Astrocyte (in vitro differentiated cells and primary cell): ENCODE results near the gene GSG1L. TPM values are rescaled to one million over a fixed set of nuclear protein-coding genes. Genes with fewer than 3 reads are reported as not detected.

Experiments
- DNase-seq: peaks from one replicate; pipeline ENCODE4 v3.0.0-alpha.2; 2010; ENCODE audit warnings: low read depth
- FAIRE-seq: peaks from 2 replicates; lab custom pipeline; 2011; peaks lifted over from hg19 to GRCh38; lab: Jason Lieb, UNC
- H2AFZ ChIP-seq: 2 replicates; pipeline ENCODE4 v1.6.0; 2012; ENCODE audit warnings: low read depth, low read length, inconsistent platforms
- H3K27ac ChIP-seq: 2 replicates; pipeline ENCODE4 v1.5.1; 2011; ENCODE audit warnings: low read depth, low read length, inconsistent platforms
- H3K27me3 ChIP-seq: 2 replicates; pipeline ENCODE4 v1.6.0; 2011; ENCODE audit warnings: low read length, inconsistent platforms; ENCODE audit not compliant: insufficient read depth
- H3K36me3 ChIP-seq: 2 replicates; pipeline ENCODE4 v1.5.1; 2011; ENCODE audit warnings: low read length, inconsistent platforms; ENCODE audit not compliant: insufficient read depth
- H3K4me1 ChIP-seq: 2 replicates; pipeline ENCODE4 v1.5.1; 2011; ENCODE audit warnings: low read length, inconsistent platforms; ENCODE audit not compliant: insufficient read depth
- H3K4me2 ChIP-seq: 2 replicates; pipeline ENCODE4 v1.6.0; 2012; ENCODE audit warnings: low read length, inconsistent platforms
- H3K4me3 ChIP-seq: 2 replicates; pipeline ENCODE4 v1.5.1; 2011; ENCODE audit warnings: low read depth, mild to moderate bottlenecking, low read length, inconsistent platforms; ENCODE audit not compliant: insufficient read depth
- H3K79me2 ChIP-seq: 2 replicates; pipeline ENCODE4 v1.6.0; 2012; ENCODE audit warnings: mild to moderate bottlenecking, low read length, inconsistent platforms; ENCODE audit not compliant: insufficient read depth
- H3K9ac ChIP-seq: 2 replicates; pipeline ENCODE4 v1.6.0; 2012; ENCODE audit warnings: mild to moderate bottlenecking, low read length, inconsistent platforms
- H3K9me3 ChIP-seq: 2 replicates; pipeline ENCODE4 v1.5.1; 2012; ENCODE audit warnings: low read depth, mild to moderate bottlenecking, low read length, inconsistent platforms; ENCODE audit not compliant: insufficient read depth
- H4K20me1 ChIP-seq: 2 replicates; pipeline ENCODE4 v1.6.0; 2012; ENCODE audit warnings: low read length, inconsistent platforms; ENCODE audit not compliant: insufficient read depth
- H3K27ac Mint-ChIP-seq: one replicate; pipeline ENCODE4 v1.8.0; 2021; ENCODE audit warnings: mild to moderate bottlenecking, mixed read lengths; ENCODE audit not compliant: unreplicated experiment
- H3K27me3 Mint-ChIP-seq: one replicate; pipeline ENCODE4 v1.8.0; 2021; ENCODE audit warnings: low read depth, mixed read lengths; ENCODE audit not compliant: unreplicated experiment
- H3K36me3 Mint-ChIP-seq: one replicate; pipeline ENCODE4 v1.8.0; 2021; ENCODE audit warnings: low read depth, mixed read lengths; ENCODE audit not compliant: unreplicated experiment
- H3K4me1 Mint-ChIP-seq: one replicate; pipeline ENCODE4 v1.8.0; 2021; ENCODE audit warnings: low read depth, mixed read lengths; ENCODE audit not compliant: unreplicated experiment
- H3K4me3 Mint-ChIP-seq: one replicate; pipeline ENCODE4 v1.8.0; 2021; ENCODE audit warnings: mild to moderate bottlenecking, moderate library complexity, mixed read lengths; ENCODE audit not compliant: unreplicated experiment
- H3K9me3 Mint-ChIP-seq: one replicate; pipeline ENCODE4 v1.8.0; 2021; ENCODE audit warnings: mild to moderate bottlenecking, mixed read lengths; ENCODE audit not compliant: unreplicated experiment
- CTCF ChIP-seq: IDR thresholded peaks from 2 replicates; pipeline ENCODE4 v1.5.1; 2011; ENCODE audit warnings: low read depth, mild to moderate bottlenecking, inconsistent platforms, low read length, moderate library complexity; ENCODE audit not compliant: insufficient read depth
- EZH2 ChIP-seq: IDR thresholded peaks from 2 replicates; pipeline ENCODE4 v1.6.1; 2012; ENCODE audit warnings: mild to moderate bottlenecking, low read length, inconsistent platforms; ENCODE audit not compliant: insufficient read depth
- total RNA-seq: library from RNA; stranded (reverse); gene quantifications from 2 replicates; pipeline ENCODE4 v1.2.1, GENCODE V29; 2021

Gene GSG1L
- total RNA-seq, 1 donor from 2014 or later, result not detected

GRCh38 chr16:27892879-27893278, 170.6 kb downstream of the GSG1L start:
- no peak overlapping the region for H3K4me3 Mint-ChIP-seq
- Histone ChIP-seq H3K4me1 (no peaks in the 10 kb centered on the region), H3K4me2 (no peak overlapping the region), H3K27ac (no peak overlapping the region), H3K36me3 (no peaks in the 10 kb centered on the region), H3K9me3 (no peaks in the 10 kb centered on the region), H3K9ac (no peak overlapping the region), H3K4me3 (no peak overlapping the region), H2AFZ (no peak overlapping the region), H3K79me2 (no peaks in the 10 kb centered on the region), H4K20me1 (no peaks in the 10 kb centered on the region), H3K27me3 (peaks cover 3% of the 10 kb centered on the region)
- FAIRE-seq (no peak), DNase-seq (no peak)
- peaks cover 26% of the 10 kb centered on the region for H3K27me3 Mint-ChIP-seq
- H3K4me1 Mint-ChIP-seq, result no peaks in the 10 kb centered on the region
- no peaks in the 10 kb centered on the region for H3K36me3 Mint-ChIP-seq
- no peak for TF ChIP-seq EZH2
- no peak for TF ChIP-seq CTCF
- peaks cover 3% of the 10 kb centered on the region for H3K9me3 Mint-ChIP-seq
- H3K27ac Mint-ChIP-seq, result no peak overlapping the region

GRCh38 chr16:27890866-27891265, 172.6 kb downstream of the GSG1L start:
- H3K9ac ChIP-seq, result no peak overlapping the region
- Mint-ChIP-seq H3K27ac (no peak overlapping the region), H3K27me3 (peaks cover 35% of the 10 kb centered on the region), H3K9me3 (no peaks in the 10 kb centered on the region), H3K4me3 (no peak overlapping the region), H3K36me3 (no peaks in the 10 kb centered on the region), H3K4me1 (no peaks in the 10 kb centered on the region)
- no peak overlapping the region for H3K4me3 ChIP-seq
- no peaks in the 10 kb centered on the region for H3K36me3 ChIP-seq
- no peak overlapping the region for H2AFZ ChIP-seq
- H4K20me1 ChIP-seq, result no peaks in the 10 kb centered on the region
- peaks cover 3% of the 10 kb centered on the region for H3K27me3 ChIP-seq
- FAIRE-seq, result no peak
- no peaks in the 10 kb centered on the region for H3K79me2 ChIP-seq
- H3K27ac ChIP-seq, result no peak overlapping the region
- TF ChIP-seq EZH2 (no peak), CTCF (no peak)
- H3K4me2 ChIP-seq, result no peak overlapping the region
- H3K4me1 ChIP-seq, result no peaks in the 10 kb centered on the region
- no peaks in the 10 kb centered on the region for H3K9me3 ChIP-seq
- no peak for DNase-seq

- peaks cover 33% of the 10 kb centered on the region for H3K27me3 Mint-ChIP-seq
- Histone ChIP-seq H4K20me1 (no peaks in the 10 kb centered on the region), H3K27me3 (peaks cover 3% of the 10 kb centered on the region), H3K79me2 (no peaks in the 10 kb centered on the region), H2AFZ (no peak overlapping the region), H3K4me3 (no peak overlapping the region), H3K9me3 (no peaks in the 10 kb centered on the region), H3K27ac (no peak overlapping the region), H3K4me2 (no peak overlapping the region), H3K9ac (no peak overlapping the region), H3K4me1 (no peaks in the 10 kb centered on the region), H3K36me3 (no peaks in the 10 kb centered on the region)
- TF ChIP-seq EZH2, result no peak
- TF ChIP-seq CTCF, result no peak
- no peak overlapping the region for H3K4me3 Mint-ChIP-seq
- no peak for FAIRE-seq
- H3K36me3 Mint-ChIP-seq, result no peaks in the 10 kb centered on the region
- H3K9me3 Mint-ChIP-seq, result peaks cover 4% of the 10 kb centered on the region
- H3K4me1 Mint-ChIP-seq, result no peaks in the 10 kb centered on the region
- no peak overlapping the region for H3K27ac Mint-ChIP-seq
- DNase-seq, result no peak
Measured at GRCh38 chr16:27890006-27890405, 173.5 kb downstream of the GSG1L start.
